Ishikawa (cell line): ENCODE data around the gene CDR2L.

Source experiments
- CEBPB ChIP-seq: IDR thresholded peaks from 2 replicates; pipeline ENCODE4 v1.6.1; 2012
- CREB1 ChIP-seq: IDR thresholded peaks from 2 replicates; pipeline ENCODE4 v1.6.1; 2012; ENCODE audit warnings: low read depth
- EGR1 ChIP-seq: IDR thresholded peaks from 2 replicates; pipeline ENCODE4 v1.6.1; 2012
- EP300 ChIP-seq: IDR thresholded peaks from 2 replicates; pipeline ENCODE4 v1.6.1; 2012; ENCODE audit warnings: borderline replicate concordance
- FOXM1 ChIP-seq: IDR thresholded peaks from 2 replicates; pipeline ENCODE4 v1.6.1; 2012; ENCODE audit warnings: low read depth, borderline replicate concordance
- NFIC ChIP-seq: IDR thresholded peaks from 2 replicates; pipeline ENCODE4 v1.6.1; 2012
- RAD21 ChIP-seq: IDR thresholded peaks from 2 replicates; pipeline ENCODE4 v1.6.1; 2012; ENCODE audit warnings: low read depth
- REST ChIP-seq: IDR thresholded peaks from 2 replicates; pipeline ENCODE4 v1.6.1; 2012; ENCODE audit warnings: low read depth, mild to moderate bottlenecking
- TAF1 ChIP-seq: IDR thresholded peaks from 2 replicates; pipeline ENCODE4 v1.6.1; 2012; ENCODE audit warnings: low read depth, mild to moderate bottlenecking
- TCF12 ChIP-seq: IDR thresholded peaks from 2 replicates; pipeline ENCODE4 v1.6.1; 2012; ENCODE audit warnings: low read depth
- TEAD4 ChIP-seq: IDR thresholded peaks from 2 replicates; pipeline ENCODE4 v1.6.1; 2012
- YY1 ChIP-seq: IDR thresholded peaks from 2 replicates; pipeline ENCODE4 v1.6.1; 2012; ENCODE audit warnings: low read depth
- ZBTB7A ChIP-seq: IDR thresholded peaks from 2 replicates; pipeline ENCODE4 v1.6.1; 2012; ENCODE audit warnings: low read depth
- TF ChIP-seq, protein P1 (sequence below): IDR thresholded peaks from 2 replicates; pipeline ENCODE4 v1.6.1; 2012
- TF ChIP-seq, protein P2 (sequence below): IDR thresholded peaks from 2 replicates; pipeline ENCODE4 v1.6.1; 2012

The CDR2L gene

DNA sequence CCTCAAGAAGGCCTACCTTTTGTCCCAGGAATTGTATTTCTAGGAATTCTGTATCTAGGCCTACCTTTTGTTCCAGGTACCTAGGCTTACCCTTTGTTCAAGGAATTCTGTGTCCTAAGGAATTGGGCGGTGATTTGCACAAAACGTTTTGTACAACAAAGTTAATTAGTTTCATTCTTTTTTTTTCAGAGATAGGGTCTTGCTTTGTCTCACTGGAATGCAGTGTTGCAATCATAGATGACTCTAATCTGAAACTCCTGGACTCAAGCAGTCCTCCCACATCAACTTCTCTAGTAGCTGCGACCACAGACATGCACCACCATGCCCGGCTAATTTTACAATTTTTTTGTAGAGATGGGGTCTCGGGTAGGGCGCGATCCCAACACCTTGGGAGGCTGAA, 7.0 kb downstream of the CDR2L start:
- TF ChIP-seq, protein P1, sequence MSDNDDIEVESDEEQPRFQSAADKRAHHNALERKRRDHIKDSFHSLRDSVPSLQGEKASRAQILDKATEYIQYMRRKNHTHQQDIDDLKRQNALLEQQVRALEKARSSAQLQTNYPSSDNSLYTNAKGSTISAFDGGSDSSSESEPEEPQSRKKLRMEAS, result no peak
- TF ChIP-seq NFIC (no peak), CEBPB (peak; percentile 77), TAF1 (no peak)

- TF ChIP-seq EGR1 (no peak), YY1 (no peak), CREB1 (no peak), ZBTB7A (no peak), NFIC (no peak), FOXM1 (no peak), EP300 (no peak), TAF1 (no peak)
- TF ChIP-seq, protein P2, sequence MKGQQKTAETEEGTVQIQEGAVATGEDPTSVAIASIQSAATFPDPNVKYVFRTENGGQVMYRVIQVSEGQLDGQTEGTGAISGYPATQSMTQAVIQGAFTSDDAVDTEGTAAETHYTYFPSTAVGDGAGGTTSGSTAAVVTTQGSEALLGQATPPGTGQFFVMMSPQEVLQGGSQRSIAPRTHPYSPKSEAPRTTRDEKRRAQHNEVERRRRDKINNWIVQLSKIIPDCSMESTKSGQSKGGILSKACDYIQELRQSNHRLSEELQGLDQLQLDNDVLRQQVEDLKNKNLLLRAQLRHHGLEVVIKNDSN, result no peak
Measured at GRCh38 chr17:74995847-74996246, 8.4 kb downstream of the CDR2L start.

DNA sequence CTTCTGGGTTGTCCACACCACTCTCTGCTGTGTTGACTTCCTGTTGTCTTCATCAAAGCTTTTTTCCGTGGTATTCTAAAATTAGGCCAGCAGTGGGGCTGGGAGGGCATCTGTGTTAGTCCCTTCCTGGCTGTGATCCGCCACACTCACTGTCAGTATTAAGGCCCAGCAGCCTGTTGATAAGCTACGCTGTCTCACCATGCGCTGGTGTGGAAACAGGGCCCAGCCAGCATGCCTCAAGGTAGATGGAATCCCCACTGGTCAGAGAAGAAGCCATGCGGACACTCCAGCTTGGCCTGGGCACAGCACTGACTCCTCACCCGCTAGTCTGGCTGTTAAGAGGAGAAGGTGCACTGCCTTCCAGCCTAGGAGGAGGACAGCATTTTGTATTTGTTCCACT, 11.4 kb downstream of the CDR2L start:
- TF ChIP-seq CREB1 (no peak), ZBTB7A (no peak), TAF1 (no peak), NFIC (no peak), REST (no peak), EGR1 (no peak), YY1 (no peak)
- TF ChIP-seq, protein P1, result no peak

GRCh38 chr17:74999523-74999922, 12.1 kb downstream of the CDR2L start:
- TF ChIP-seq RAD21 (no peak), FOXM1 (no peak), CREB1 (no peak), YY1 (no peak), EP300 (no peak), ZBTB7A (no peak), TAF1 (no peak), REST (no peak)
- TF ChIP-seq, protein P2, result no peak

DNA sequence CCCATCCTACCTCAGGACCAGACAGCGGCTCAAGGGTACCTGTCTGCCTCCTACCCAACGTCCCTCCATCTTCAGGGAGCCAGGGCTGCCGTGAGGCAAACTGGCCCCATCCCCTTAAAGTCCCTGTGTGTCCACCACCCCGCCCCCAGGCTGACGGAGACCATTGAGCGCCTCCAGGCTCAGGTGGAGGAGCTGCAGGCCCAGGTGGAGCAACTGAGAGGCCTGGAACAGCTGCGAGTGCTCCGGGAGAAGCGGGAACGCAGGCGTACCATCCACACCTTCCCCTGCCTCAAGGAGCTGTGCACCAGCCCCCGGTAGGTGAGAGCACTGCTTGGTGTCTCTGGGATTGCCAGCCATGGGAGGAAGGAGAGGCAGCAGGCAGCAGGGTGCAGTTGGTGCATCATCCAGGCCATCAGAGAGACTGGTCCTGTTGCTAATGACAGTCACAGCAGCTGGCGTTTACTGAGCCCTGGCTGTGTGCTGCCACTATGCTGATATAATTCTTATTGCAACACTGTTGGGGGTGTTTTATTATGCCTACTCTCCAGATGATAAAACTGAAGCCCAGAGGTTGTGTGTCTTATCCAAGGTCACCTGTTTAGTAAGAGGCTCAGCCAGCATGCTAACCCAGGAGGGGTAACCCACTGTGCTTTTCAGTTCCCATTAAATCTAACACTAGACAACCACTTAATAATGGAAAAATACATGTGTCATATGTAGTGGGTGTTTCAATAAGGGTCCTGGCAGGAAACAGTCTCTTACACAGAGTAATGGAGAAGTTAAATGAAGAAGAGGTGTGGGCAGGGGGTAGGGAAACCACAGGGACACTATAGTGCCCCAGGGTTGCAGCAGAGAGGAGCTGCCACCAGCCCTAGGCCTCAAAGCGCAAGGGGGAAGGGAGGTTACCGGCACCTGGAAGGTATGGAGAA, 14.7 kb downstream of the CDR2L start:
- TF ChIP-seq, protein P2, result no peak
- no peak for TF ChIP-seq CREB1
- no peak for TF ChIP-seq EP300
- no peak for TF ChIP-seq NFIC
- no peak for TF ChIP-seq ZBTB7A
- no peak for TF ChIP-seq TEAD4
- TF ChIP-seq, protein P1, result no peak
- no peak for TF ChIP-seq RAD21
- no peak for TF ChIP-seq YY1
- TF ChIP-seq TCF12, result no peak
- TF ChIP-seq FOXM1, result no peak
- TF ChIP-seq CEBPB, result no peak
- TF ChIP-seq REST, result no peak
- no peak for TF ChIP-seq EGR1
- no peak for TF ChIP-seq TAF1
